Measurements from ENCODE around the gene LLGL2. TPM values are rescaled to one million over a fixed set of nuclear protein-coding genes. Genes with fewer than 3 reads are reported as not detected.
A peak's percentile ranks its signal among the peaks of the same experiment; 100 is the strongest.
"Not testable (repeated sequence)": the region's sequence is repeated elsewhere in the genome, so short reads cannot be mapped to it uniquely, and the experiment has no call there.

Gene LLGL2
- total RNA-seq, 2 experiments from 2014 or later = 7.1 to 9.6 TPM

DNA sequence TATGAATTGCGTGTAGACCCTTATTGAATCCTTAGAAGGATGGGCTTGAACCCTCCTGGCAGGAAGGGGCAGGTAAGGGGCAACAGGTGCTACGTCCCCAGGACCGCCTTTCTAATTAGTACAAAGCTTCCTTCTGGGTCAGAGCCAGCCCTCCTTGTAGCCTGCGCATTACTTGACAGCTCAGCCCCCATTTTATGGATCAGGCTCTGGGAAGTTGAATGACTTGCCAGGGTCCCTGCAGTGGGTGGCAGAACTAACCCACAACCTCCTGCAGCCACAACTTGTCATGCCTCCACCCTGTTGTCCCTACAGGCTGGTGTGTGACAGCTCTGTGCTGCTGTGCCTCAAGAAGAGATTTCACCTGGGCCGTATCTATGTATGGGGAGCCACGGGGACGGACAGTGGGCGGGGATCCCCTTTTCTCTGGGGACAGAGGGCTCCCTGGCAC lies 64.8 kb downstream of the LLGL2 start:
- CTCF ChIA-PET = interaction anchor here (0.8 to 1.9 kb wide), 6 partner anchors 9 to 178 kb away, joined by 3 to 9 read pairs (median 3); partner anchors contain the start of gene SMIM5
- POLR2A ChIA-PET = no interaction called here
- H3K9me3 Mint-ChIP-seq (ENCODE audit: low read depth) = no peaks in the 10 kb centered on the region
- no peak for ATAC-seq
- H3K36me3 Mint-ChIP-seq (ENCODE audit: low read depth) = no peaks in the 10 kb centered on the region
- intact Hi-C loops (cut with DNase I, micrococcal nuclease) = no loop called here
- peak overlapping the region; percentile 8 for H3K4me3 Mint-ChIP-seq
- no peak overlapping the region for H3K27ac Mint-ChIP-seq
- DNase-seq = no peak
- no peaks in the 10 kb centered on the region for H3K4me1 Mint-ChIP-seq
- H3K27me3 Mint-ChIP-seq = peaks cover 2% of the 10 kb centered on the region

DNA sequence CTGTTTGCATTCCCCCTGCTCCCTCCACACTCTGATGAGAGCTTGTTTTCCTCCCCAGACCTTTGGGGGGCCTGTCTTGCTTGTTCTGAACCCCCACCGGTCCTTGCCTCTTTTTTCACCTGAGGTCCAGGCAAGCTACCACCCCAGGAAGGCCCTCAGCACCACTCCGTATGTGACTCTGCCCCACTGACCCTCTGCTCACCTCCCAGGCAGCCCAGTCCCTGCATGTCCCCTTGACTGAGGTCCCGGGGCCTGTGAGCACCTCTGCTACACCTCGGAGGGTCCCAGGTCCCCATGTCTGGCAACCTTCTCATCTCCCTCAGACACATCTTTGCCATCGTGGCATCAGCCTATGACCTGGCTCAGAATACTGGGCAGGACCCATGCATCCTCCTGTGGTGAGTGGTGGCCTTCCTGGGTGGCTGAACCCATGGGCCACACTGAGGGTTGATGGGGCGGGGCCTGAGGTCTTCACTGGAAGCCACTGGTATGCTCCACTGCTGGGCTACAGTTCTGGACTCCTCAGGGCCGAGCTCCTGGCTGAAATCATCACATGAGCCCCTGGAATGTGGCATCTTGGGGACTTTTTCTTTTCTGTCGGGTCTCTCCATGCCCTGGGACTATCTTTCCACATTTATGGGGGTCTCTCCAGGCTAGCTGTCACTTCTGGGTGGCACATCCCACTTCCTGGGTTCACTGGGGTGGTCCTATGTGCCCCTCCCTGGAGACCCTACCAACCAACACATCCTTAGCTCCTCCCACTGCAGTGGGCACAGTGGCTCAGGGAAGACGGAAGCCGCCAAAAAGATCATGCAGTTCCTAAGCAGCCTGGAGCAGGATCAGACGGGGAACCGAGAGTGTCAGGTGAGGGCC lies 65.6 kb downstream of the LLGL2 start:
- no peaks in the 10 kb centered on the region for H3K9me3 Mint-ChIP-seq (ENCODE audit: low read depth)
- ATAC-seq (no peak), DNase-seq (no peak)
- intact Hi-C loops (cut with DNase I, micrococcal nuclease) = no loop called here
- peaks cover 1% of the 10 kb centered on the region for H3K27me3 Mint-ChIP-seq
- no peaks in the 10 kb centered on the region for H3K4me1 Mint-ChIP-seq
- no peaks in the 10 kb centered on the region for H3K36me3 Mint-ChIP-seq (ENCODE audit: low read depth)
- CTCF ChIA-PET = interaction anchor here (0.7 to 1.9 kb wide), 6 partner anchors 10 to 208 kb away, joined by 3 to 9 read pairs (median 4); partner anchors contain the start of gene SMIM5
- no peak overlapping the region for H3K4me3 Mint-ChIP-seq
- no peak overlapping the region for H3K27ac Mint-ChIP-seq
- POLR2A ChIA-PET = no interaction called here

DNA sequence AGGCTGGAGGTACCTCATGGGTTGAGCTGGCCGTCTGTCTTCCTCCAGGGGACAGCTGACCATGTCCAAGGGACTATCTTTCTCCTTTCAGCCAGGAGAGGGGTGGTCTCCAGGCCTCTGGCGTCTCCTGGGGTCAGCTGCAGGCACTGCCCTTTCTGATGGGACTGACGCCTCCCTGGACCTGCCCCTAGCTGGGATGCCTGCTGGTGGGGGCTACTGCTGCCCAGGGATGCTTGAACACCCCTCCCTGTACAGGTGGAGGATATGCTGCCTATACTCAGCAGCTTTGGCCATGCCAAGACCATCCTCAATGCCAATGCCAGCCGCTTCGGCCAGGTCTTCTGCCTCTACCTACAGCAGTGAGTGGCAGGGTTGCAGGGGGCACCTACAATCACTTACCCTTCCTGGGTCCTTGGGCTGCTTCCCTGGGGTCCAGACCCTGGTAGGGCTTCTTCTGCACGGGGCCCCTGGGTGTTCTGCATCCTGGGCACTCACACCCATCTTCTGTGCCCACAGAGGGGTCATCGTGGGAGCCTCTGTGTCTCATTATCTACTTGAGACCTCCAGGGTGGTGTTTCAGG lies 66.3 kb downstream of the LLGL2 start:
- DNase-seq (no peak), ATAC-seq (no peak)
- no peaks in the 10 kb centered on the region for H3K27me3 Mint-ChIP-seq
- CTCF ChIA-PET = interaction anchor here (0.7 to 1.9 kb wide), 3 partner anchors 10 to 207 kb away, joined by 3 to 9 read pairs (median 5); no protein-coding TSS in a partner anchor
- intact Hi-C loops (cut with DNase I, micrococcal nuclease) = no loop called here
- no peaks in the 10 kb centered on the region for H3K4me1 Mint-ChIP-seq
- no peaks in the 10 kb centered on the region for H3K36me3 Mint-ChIP-seq (ENCODE audit: low read depth)
- POLR2A ChIA-PET = no interaction called here
- no peaks in the 10 kb centered on the region for H3K9me3 Mint-ChIP-seq (ENCODE audit: low read depth)
- no peak overlapping the region for H3K4me3 Mint-ChIP-seq
- H3K27ac Mint-ChIP-seq = no peak overlapping the region

DNA sequence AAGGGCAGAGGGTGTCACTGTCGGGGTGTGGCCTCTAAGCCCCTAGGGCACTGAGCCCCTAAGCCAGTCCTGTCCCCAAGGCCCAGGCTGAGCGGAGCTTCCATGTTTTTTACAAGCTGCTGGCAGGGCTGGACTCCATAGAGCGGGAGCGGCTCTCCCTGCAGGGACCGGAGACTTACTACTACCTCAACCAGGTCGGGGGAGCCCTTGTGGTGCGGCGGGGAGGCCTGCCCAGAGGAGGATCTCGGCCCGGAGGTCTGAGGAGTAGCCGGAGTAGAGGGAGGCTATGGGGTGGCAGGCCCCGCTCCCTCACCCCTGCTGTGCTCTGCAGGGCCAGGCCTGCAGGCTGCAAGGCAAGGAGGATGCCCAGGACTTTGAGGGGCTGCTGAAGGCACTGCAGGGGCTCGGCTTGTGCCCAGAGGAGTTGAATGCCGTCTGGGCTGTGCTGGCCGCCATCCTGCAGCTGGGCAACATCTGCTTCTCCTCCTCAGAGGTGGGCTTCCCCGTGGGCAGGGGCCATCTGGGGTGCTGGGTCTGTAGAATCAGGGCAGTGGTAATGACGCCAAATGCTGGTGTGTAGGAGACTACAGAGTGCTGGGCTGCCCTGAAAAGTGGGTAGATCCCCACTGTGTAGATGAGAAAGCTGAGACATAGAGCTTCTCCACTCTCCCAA lies 67.0 kb downstream of the LLGL2 start:
- intact Hi-C loops (cut with DNase I, micrococcal nuclease) = no loop called here
- DNase-seq = no peak
- no peaks in the 10 kb centered on the region for H3K27me3 Mint-ChIP-seq
- no peak for ATAC-seq
- CTCF ChIA-PET = interaction anchor here (0.6 to 1.1 kb wide), 4 partner anchors 10 to 40 kb away, joined by 3 to 7 read pairs (median 4); no protein-coding TSS in a partner anchor
- no peaks in the 10 kb centered on the region for H3K4me1 Mint-ChIP-seq
- no peak overlapping the region for H3K4me3 Mint-ChIP-seq
- H3K27ac Mint-ChIP-seq = no peak overlapping the region
- H3K36me3 Mint-ChIP-seq (ENCODE audit: low read depth) = no peaks in the 10 kb centered on the region
- no peaks in the 10 kb centered on the region for H3K9me3 Mint-ChIP-seq (ENCODE audit: low read depth)
- POLR2A ChIA-PET = no interaction called here

DNA sequence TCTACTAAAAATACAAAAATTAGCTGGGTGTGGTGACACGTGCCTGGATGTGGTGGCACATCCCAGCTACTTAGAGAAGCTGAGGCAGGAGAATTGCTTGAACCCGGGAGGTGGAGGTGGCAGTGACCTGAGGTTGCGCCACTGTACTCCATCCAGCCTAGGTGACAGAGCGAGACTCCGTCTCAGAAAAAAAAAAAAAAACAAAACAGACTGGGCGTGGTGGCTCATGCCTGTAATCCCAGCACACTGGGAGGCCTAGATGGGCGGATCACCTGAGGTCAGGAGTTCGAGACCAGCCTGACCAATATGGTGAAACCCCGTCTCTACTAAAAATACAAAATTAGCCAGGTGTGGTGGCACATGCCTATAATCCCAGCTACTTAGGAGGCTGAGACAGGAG lies 67.9 kb downstream of the LLGL2 start:
- DNase-seq; H3K9me3 Mint-ChIP-seq (ENCODE audit: low read depth); H3K36me3 Mint-ChIP-seq (ENCODE audit: low read depth); H3K4me3 Mint-ChIP-seq; H3K27me3 Mint-ChIP-seq; H3K4me1 Mint-ChIP-seq; H3K27ac Mint-ChIP-seq; intact Hi-C loops (cut with DNase I, micrococcal nuclease); POLR2A ChIA-PET; ATAC-seq: not testable (repeated sequence)
- CTCF ChIA-PET = interaction anchor here (0.6 to 1.1 kb wide), 3 partner anchors 9 to 759 kb away, joined by 3 to 5 read pairs (median 3); no protein-coding TSS in a partner anchor

DNA sequence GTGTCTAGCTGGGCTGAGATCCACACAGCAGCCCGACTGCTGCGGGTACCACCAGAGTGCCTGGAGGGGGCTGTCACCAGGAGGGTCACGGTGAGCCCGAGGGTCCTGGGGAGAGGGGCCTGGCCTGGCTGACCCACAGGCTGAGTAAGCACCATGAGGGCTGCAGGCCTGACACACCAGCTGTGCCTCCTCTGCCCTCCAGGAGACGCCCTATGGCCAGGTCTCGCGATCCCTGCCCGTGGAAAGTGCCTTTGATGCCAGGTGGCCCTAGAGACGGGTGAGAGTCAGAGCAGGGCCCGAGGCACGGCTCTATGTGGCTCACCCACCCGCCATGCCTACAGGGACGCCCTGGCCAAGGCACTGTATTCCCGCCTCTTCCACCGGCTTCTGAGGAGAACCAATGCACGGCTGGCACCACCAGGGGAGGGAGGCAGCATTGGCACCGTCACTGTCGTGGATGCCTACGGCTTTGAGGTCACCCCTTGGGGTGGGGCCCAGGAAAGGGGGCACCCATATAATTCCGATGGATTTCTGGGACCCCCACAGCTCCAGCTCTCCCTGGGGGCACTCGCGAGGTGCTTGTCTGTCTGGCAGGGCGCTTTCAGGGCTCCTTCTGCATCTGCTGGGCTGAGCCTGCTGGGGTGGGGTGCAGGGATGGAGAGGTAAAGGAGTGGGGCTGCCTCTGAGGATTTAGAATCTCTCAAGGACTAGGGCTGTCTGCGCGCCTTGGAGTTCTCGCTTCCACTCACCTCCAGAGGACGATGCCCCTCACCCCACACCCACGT lies 69.2 kb downstream of the LLGL2 start:
- Mint-ChIP-seq H3K9me3 (ENCODE audit: low read depth) (no peaks in the 10 kb centered on the region), H3K36me3 (ENCODE audit: low read depth) (no peaks in the 10 kb centered on the region), H3K4me3 (no peak overlapping the region), H3K4me1 (no peaks in the 10 kb centered on the region), H3K27ac (no peak overlapping the region), H3K27me3 (no peaks in the 10 kb centered on the region)
- ATAC-seq (no peak), DNase-seq (no peak)
- POLR2A ChIA-PET = no interaction called here
- CTCF ChIA-PET = interaction anchor here (0.5 to 0.7 kb wide), 2 partner anchors 24 to 38 kb away, joined by 3 to 5 read pairs; no protein-coding TSS in a partner anchor
- intact Hi-C loops (cut with DNase I, micrococcal nuclease) = no loop called here

DNA sequence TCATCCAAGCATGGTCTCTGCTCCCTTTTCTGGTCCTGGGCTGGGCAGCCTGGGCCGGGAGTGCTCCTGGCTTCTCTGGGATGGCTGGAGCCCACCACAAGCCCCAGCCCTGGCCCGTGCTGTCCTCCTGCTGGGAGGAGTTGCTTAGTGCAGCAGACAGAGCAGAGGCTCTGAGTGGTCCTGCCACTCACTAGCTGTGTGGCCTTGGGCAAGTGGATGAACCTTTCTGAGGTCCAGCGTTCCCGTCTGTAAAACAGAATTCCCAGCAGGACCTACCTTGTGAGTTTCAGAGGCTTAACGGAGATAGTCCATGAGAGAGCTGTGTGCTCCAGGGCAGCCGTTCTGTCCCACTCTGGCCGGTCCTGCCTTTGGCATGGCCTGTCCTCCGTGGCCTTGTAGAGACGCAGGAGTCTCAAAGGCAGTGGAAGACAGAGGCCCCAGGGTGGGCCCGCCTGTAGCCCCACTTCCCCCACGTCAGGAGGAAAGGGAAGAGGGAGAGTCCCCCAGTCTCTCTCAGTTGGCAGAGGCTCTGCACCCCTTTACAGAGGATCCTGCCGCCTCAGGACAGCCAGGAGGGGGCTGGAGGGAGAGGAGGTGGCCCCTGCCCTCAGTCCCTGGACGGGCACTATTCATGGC lies 69.9 kb downstream of the LLGL2 start:
- ATAC-seq (no peak), DNase-seq (no peak)
- no peak overlapping the region for H3K4me3 Mint-ChIP-seq
- no peaks in the 10 kb centered on the region for H3K4me1 Mint-ChIP-seq
- no peaks in the 10 kb centered on the region for H3K36me3 Mint-ChIP-seq (ENCODE audit: low read depth)
- no peaks in the 10 kb centered on the region for H3K9me3 Mint-ChIP-seq (ENCODE audit: low read depth)
- ChIA-PET CTCF (no interaction called here), POLR2A (no interaction called here)
- intact Hi-C loops (cut with DNase I, micrococcal nuclease) = no loop called here
- no peak overlapping the region for H3K27ac Mint-ChIP-seq
- no peaks in the 10 kb centered on the region for H3K27me3 Mint-ChIP-seq

DNA sequence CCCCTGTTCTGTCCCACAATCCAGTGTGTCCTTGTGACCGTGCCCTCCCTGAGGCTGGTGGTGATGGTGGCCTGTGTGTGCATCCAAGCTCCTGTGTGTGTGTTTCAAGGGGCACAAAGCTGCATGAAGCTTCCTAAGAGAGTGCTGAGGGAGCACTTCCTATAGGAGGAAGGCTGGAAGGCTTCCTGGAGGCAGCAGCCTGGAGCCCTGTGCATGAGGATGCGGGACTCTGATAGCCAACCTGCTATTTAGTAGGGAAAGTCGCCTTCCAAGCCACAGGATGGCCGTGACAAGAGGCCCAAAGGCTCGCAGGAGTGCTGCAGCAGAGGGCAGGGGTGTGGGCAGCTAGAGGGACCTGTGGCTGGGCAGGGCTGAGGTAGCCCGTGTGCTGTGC lies 70.4 kb downstream of the LLGL2 start:
- Mint-ChIP-seq H3K4me3 (no peak overlapping the region), H3K9me3 (ENCODE audit: low read depth) (no peaks in the 10 kb centered on the region), H3K27ac (no peak overlapping the region), H3K27me3 (no peaks in the 10 kb centered on the region), H3K36me3 (ENCODE audit: low read depth) (no peaks in the 10 kb centered on the region), H3K4me1 (no peaks in the 10 kb centered on the region)
- POLR2A ChIA-PET = no interaction called here
- intact Hi-C loops (cut with DNase I, micrococcal nuclease) = no loop called here
- ATAC-seq (no peak), DNase-seq (no peak)
- CTCF ChIA-PET = no interaction called here

DNA sequence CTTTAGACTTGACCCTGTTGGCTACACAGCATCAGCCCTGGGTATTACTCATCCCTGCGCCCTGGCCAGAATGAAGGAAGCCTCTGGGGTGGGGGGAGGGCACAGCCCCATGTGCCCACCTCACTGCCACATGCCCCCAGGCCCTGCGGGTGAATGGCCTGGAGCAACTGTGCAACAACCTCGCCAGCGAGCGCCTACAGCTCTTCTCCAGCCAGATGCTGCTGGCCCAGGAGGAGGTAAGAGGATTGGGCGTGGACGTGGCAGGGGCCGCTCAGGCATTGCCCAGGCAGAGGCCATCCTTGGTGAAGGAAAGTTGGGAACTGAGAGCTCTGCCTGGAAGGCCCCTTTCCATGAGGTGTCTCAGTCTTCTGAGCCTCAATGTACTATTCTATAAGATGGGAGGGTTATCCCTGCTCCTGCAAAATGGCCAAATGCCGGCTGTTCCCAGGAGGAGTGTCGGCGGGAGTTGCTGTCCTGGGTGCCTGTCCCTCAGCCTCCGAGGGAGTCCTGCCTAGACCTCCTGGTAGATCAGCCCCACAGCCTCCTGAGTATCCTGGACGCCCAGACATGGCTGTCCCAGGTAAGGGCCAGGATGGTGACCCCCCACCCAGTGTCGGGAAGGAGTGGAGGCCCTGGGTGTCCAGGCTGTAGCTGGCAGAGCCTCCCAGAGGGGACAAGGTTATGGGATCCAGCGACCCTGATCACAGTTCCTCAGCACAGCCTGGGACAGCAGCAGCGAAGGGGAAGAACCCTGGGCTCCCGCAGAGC lies 71.0 kb downstream of the LLGL2 start:
- ATAC-seq (no peak), DNase-seq (no peak)
- POLR2A ChIA-PET = no interaction called here
- Mint-ChIP-seq H3K27ac (no peak overlapping the region), H3K4me1 (no peaks in the 10 kb centered on the region), H3K36me3 (ENCODE audit: low read depth) (no peaks in the 10 kb centered on the region), H3K9me3 (ENCODE audit: low read depth) (no peaks in the 10 kb centered on the region), H3K27me3 (no peaks in the 10 kb centered on the region), H3K4me3 (no peak overlapping the region)
- CTCF ChIA-PET = interaction anchor here (1.1 kb wide), 1 partner anchor 154 kb away, joined by 4 read pairs; no protein-coding TSS in a partner anchor
- intact Hi-C loops (cut with DNase I, micrococcal nuclease) = no loop called here
